Thyroid gland (tissue), 4 donors: Measurements from ENCODE around the gene MYO10. TPM values are rescaled to one million over a fixed set of nuclear protein-coding genes. Genes with fewer than 3 reads are reported as not detected.

Experiments
- DNase-seq, 2 donors: peaks; one replicate each; pipeline ENCODE4 v3.0.0-alpha.2; 2019
- H3K27ac ChIP-seq, 3 donors: fragments of 200-600 bp; sonication (generic); 1 replicate in 2 of 3; 2 replicates in 1 of 3; pipeline ENCODE4 v1.5.1; 2016 to 2019; ENCODE audit warnings: mild to moderate bottlenecking in 1 of 3, moderate library complexity in 1 of 3
- H3K27me3 ChIP-seq: fragments of 200-600 bp; sonication (generic); one replicate; pipeline ENCODE4 v1.5.1; 2019
- H3K36me3 ChIP-seq, 2 donors: fragments of 200-600 bp; sonication (generic); one replicate each; pipeline ENCODE4 v1.5.1; 2016 to 2019
- H3K4me1 ChIP-seq, 2 donors: fragments of 200-600 bp; sonication (generic); one replicate each; pipeline ENCODE4 v1.5.1; 2017 to 2019
- H3K4me3 ChIP-seq, 3 donors: fragments of 200-600 bp; sonication (generic); replicated peaks in 1 of 3; 1 replicate in 2 of 3; 2 replicates in 1 of 3; pipeline ENCODE4 v1.5.1; 2016; ENCODE audit warnings: mild to moderate bottlenecking in 1 of 3
- H3K9me3 ChIP-seq: fragments of 200-600 bp; sonication (generic); one replicate; pipeline ENCODE4 v1.5.1; 2017
- POLR2A ChIP-seq, 2 donors: fragments of 450-650 bp; IDR thresholded peaks; one replicate each; pipeline ENCODE4 v1.6.1; 2017; ENCODE audit warnings: antibody characterized with exemption in 2 of 2, mild to moderate bottlenecking in 2 of 2, moderate library complexity in 1 of 2
- WGBS, 2 donors: methylation state at CpG; one replicate each; pipeline ENCODE4 v1.1.5; 2017; 5-methylcytosine and 5-hydroxymethylcytosine counted together
- intact Hi-C: fragments of 100-400 bp; cut with DNase I; formaldehyde crosslinking; loops from one replicate; pipeline ENCODE4 v1.15.1; 2023
- total RNA-seq, 4 donors: library from RNA; depleted of rRNA; stranded (reverse); fragments of >200 nt; gene quantifications; one replicate each; pipeline ENCODE4 v1.2.3, GENCODE V29; 2016
- TF ChIP-seq, protein P1 (sequence below), 6 experiments: fragments of 200-600 bp in 3 of 6; fragments of 450-650 bp in 3 of 6; sonication (generic) in 3 of 6; IDR thresholded peaks; one replicate each; pipeline ENCODE4 v1.5.1; 2016 to 2019; ENCODE audit warnings: antibody characterized with exemption in 6 of 6, mild to moderate bottlenecking in 2 of 6, inconsistent platforms in 1 of 6, moderate library complexity in 1 of 6

The MYO10 gene
- total RNA-seq, 4 donors from 2014 or later: 49.2 to 89.6 (median 71.0) TPM

DNA sequence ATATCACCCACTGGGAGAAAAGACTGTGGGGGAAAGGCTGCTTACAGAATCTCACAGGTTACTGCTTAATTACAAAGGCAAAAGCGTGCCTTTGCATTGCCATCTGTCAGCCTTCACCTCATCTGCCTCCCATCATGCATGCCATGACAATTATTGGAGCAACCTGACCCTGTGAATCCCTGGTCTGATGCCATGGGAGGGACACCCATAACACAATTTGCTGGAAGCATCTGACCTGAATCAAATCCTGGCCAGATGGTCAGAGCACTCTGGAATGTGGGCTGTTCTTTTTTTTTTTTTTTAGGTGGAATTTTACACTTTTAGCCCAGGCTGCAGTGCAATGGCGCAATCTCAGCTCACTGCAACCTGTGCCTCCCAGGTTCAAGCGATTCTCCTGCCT, 307.7 kb downstream of the MYO10 start:
- WGBS, 2 donors: 93 to 97% methylated on average over 3 of the region's 3 CpGs
- Histone ChIP-seq H3K36me3 (no peaks in the 10 kb centered on the region), H3K4me3 (no peak overlapping the region), H3K27ac (no peak overlapping the region), H3K27me3 (no peaks in the 10 kb centered on the region), H3K4me1 (no peaks in the 10 kb centered on the region), H3K9me3 (no peaks in the 10 kb centered on the region)
- DNase-seq: no peak
- no peak for TF ChIP-seq POLR2A (IDR thresholded peaks at IDR 0.05)
- TF ChIP-seq, protein P1, sequence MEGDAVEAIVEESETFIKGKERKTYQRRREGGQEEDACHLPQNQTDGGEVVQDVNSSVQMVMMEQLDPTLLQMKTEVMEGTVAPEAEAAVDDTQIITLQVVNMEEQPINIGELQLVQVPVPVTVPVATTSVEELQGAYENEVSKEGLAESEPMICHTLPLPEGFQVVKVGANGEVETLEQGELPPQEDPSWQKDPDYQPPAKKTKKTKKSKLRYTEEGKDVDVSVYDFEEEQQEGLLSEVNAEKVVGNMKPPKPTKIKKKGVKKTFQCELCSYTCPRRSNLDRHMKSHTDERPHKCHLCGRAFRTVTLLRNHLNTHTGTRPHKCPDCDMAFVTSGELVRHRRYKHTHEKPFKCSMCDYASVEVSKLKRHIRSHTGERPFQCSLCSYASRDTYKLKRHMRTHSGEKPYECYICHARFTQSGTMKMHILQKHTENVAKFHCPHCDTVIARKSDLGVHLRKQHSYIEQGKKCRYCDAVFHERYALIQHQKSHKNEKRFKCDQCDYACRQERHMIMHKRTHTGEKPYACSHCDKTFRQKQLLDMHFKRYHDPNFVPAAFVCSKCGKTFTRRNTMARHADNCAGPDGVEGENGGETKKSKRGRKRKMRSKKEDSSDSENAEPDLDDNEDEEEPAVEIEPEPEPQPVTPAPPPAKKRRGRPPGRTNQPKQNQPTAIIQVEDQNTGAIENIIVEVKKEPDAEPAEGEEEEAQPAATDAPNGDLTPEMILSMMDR (IDR thresholded peaks at IDR 0.05): no peak
- intact Hi-C loops: no loop called here

DNA sequence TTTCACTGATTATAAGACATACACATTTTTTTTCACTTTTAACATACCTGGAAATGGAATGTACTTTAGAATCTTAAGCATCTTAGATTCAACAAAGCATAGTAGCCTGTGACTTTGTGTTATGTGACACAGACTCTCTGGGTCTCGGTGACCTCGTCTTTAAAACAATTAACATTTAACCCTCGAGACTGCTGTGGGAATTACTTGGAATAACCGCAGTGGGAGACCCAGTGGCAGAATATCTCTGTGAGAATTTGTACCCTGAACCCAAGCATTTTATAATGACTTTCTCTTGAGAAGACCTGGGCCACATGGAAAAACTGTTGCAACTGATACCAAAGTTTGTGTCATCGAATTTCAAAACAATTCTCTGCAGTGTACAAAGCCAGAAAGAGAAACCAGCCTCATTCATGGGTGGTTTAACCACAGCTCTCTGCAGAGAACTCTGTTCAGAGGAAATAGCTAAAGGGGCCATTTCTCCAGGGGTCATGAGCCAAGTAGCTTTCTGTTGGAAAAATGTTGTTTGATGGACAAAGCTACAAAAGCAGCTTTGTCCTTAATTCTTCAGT, 309.3 kb downstream of the MYO10 start:
- intact Hi-C loops: no loop called here
- TF ChIP-seq POLR2A (IDR thresholded peaks at IDR 0.05): no peak
- TF ChIP-seq, protein P1 (IDR thresholded peaks at IDR 0.05): no peak
- WGBS, 2 donors: 54 to 67% methylated on average over 5 of the region's 5 CpGs
- no peaks in the 10 kb centered on the region for H3K4me1 ChIP-seq
- H3K4me3 ChIP-seq: no peak overlapping the region
- no peaks in the 10 kb centered on the region for H3K36me3 ChIP-seq
- H3K27me3 ChIP-seq: no peaks in the 10 kb centered on the region
- DNase-seq: no peak
- H3K9me3 ChIP-seq: no peaks in the 10 kb centered on the region
- no peak overlapping the region for H3K27ac ChIP-seq

DNA sequence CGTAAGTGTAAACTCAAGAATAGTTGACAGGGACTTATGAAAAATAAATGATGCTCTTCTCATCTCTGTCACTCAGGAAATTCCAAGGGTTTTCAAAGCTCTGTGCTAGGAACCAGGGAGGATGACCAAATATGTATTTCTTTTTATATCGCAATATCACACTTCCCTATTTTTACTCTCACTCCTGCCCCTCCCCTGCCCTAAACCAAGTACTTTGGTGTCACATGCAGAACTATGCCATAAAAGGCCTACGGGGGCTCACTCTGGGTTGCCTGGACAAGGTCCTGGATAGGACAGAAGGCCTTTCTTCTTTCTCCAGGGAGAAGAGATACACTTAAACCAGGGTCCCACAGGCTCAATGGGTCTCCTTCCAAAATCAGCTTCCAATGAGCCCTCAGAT, 311.0 kb downstream of the MYO10 start:
- intact Hi-C loops: no loop called here
- Histone ChIP-seq H3K9me3 (no peaks in the 10 kb centered on the region), H3K4me3 (no peak overlapping the region), H3K27me3 (no peaks in the 10 kb centered on the region), H3K36me3 (no peaks in the 10 kb centered on the region), H3K27ac (no peak overlapping the region), H3K4me1 (no peaks in the 10 kb centered on the region)
- TF ChIP-seq, protein P1 (IDR thresholded peaks at IDR 0.05): no peak
- no peak for TF ChIP-seq POLR2A (IDR thresholded peaks at IDR 0.05)
- 65 to 66% methylated on average over 3 of the region's 3 CpGs for WGBS, 2 donors
- DNase-seq: no peak

DNA sequence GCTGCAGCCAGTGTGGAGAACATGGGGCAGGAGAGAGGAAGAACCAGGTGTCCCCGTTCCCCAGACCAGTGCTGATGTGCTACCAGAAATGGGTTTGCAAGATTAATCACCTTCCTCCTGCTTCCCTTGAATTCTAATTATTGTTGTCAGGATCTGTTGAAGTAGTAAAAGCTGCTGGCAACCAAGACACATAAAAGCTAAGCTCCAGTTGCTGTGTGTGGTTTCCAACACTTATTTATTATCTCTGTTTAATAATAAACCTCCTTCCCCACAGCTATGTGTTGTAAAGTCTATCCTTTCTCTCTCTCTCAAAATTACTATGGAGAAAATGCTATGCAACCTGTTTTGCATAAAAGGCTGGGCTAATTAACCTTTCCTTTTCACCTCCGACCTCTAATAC, 317.0 kb downstream of the MYO10 start:
- Histone ChIP-seq H3K36me3 (no peaks in the 10 kb centered on the region), H3K4me3 (no peak overlapping the region), H3K27ac (no peak overlapping the region), H3K4me1 (peaks cover 0 to 12% of the 10 kb centered on the region in 2 donors), H3K27me3 (no peaks in the 10 kb centered on the region), H3K9me3 (no peaks in the 10 kb centered on the region)
- intact Hi-C loops: no loop called here
- DNase-seq: no peak
- TF ChIP-seq, protein P1 (IDR thresholded peaks at IDR 0.05): no peak
- no peak for TF ChIP-seq POLR2A (IDR thresholded peaks at IDR 0.05)
- 89 to 91% methylated on average over 2 of the region's 2 CpGs for WGBS, 2 donors

DNA sequence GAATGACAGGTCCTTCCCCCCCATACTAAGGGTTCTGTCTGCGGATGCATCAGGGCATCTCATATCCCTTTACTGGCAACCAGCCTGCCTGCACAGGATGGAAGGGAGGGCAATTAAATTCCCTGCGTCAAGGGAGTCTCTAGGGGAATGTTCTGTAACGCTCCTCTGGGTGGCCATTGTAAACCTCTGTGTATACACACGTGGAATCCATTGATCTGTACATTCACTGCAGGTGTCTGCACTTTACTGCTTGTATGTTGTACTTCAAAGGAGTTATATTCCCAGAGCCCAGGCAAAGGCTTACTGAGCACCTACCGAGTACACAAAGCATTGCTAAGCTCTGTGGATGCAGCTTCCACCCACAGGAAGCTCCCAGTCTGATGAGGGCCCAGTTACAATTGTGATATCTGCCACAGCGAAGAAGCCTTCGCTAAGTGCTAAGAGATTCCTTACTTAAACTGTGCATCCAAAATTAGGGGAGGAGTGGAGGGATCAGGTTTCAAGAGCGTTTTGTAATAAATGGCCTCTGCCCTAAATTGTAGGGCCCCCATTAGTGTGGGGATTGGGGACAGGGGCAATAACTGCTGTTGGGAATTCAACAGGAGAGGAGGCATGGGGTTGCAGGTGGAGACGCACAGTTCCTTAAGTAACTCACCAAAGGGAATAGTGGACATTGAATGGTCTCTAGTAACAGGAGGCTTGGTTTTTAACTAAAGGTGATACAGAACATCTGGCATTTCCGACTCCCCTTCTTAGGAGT, 317.8 kb downstream of the MYO10 start:
- intact Hi-C loops: no loop called here
- 84% methylated on average over 10 of the region's 10 CpGs for whole genome bisulfite sequencing, 2 donors
- H3K27ac ChIP-seq: no peak overlapping the region

More for the DNA sequence above, 317.8 kb downstream of the MYO10 start:
- Histone ChIP-seq H3K36me3 (no peaks in the 10 kb centered on the region), H3K4me3 (no peak overlapping the region), H3K27me3 (no peaks in the 10 kb centered on the region), H3K9me3 (no peaks in the 10 kb centered on the region), H3K4me1 (peaks cover 0 to 12% of the 10 kb centered on the region in 2 donors)
- TF ChIP-seq, protein P1 (IDR thresholded peaks at IDR 0.05): no peak
- no peak for TF ChIP-seq POLR2A (IDR thresholded peaks at IDR 0.05)
- DNase-seq: no peak
